GM21825 (cell line): Measurements from ENCODE around the gene FOXJ1.

Source experiments
- ATAC-seq: cut with Tn5 transposase; IDR thresholded peaks from one replicate; pipeline ENCODE4 v1.9.1; 2021; ENCODE audit warnings: mild to moderate bottlenecking, moderate library complexity; ENCODE audit not compliant: unreplicated experiment

The FOXJ1 gene

DNA sequence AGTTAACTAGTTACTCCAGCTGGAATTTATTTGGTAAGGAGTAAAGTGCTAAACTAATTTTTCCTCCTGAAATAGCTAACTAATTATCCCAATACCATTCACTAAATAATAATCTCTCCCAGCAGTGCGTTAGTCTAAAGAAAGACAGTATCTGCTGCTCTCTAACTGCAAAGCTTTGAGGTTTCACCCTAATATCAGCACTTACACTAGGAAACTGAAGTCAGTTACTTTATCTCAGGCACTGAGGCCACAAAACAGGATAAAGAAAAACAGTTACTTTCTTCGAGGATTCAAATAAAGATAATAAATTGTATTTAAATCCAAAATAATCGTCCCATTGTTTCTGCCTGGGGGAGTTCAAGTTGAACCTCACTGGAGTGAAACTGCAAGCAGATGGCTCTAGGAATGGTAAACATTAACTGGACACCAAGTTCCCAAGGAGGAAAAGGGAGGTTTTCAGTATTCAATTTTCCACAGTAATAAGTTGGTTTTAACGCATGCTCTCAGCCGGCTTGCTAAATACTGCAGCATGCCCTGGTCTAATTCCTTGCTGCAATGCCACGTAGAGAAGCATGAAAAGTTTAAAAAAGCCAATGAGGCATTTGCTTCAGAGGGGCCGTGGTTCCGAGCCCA, 20.0 kb upstream of the FOXJ1 start:
- no peak for ATAC-seq

- no peak for ATAC-seq
Observed at GRCh38 chr17:76159157-76159556, 18.1 kb upstream of the FOXJ1 start.

DNA sequence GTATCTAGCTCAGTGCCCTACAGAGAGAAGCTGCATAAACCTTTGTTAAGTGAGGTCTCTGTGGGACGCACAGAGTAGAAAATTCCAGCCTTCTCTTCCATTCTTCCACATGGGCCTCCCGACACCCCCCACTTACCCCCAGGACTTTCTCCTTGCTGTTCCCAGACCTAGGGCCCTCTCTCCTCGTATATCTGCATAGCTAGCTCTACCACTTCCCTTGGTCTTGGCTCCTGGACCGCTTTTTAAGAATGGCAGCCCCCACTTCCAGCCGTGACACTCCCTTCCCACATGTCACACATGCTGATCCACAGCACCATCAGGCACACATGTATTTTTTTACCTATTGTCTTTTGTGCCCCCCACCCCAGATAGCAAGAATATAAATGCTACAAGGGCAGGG, 16.7 kb upstream of the FOXJ1 start:
- no peak for ATAC-seq

DNA sequence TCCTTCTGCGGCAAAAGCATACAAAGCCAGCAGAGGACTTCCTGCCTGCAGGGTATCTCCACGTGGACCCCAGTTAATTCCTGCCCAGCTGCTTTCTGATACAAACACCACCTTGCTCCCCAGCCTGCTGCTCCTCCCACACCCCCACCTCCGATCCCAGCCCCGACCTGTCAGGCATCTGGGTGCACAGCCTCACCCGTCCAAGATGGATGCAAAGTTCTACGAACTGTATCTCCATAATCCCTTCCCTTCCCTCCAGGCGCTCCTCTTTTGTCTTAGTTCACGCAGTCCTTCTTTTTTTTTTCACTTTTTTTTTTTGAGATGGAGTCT, 15.6 kb upstream of the FOXJ1 start:
- no peak for ATAC-seq

DNA sequence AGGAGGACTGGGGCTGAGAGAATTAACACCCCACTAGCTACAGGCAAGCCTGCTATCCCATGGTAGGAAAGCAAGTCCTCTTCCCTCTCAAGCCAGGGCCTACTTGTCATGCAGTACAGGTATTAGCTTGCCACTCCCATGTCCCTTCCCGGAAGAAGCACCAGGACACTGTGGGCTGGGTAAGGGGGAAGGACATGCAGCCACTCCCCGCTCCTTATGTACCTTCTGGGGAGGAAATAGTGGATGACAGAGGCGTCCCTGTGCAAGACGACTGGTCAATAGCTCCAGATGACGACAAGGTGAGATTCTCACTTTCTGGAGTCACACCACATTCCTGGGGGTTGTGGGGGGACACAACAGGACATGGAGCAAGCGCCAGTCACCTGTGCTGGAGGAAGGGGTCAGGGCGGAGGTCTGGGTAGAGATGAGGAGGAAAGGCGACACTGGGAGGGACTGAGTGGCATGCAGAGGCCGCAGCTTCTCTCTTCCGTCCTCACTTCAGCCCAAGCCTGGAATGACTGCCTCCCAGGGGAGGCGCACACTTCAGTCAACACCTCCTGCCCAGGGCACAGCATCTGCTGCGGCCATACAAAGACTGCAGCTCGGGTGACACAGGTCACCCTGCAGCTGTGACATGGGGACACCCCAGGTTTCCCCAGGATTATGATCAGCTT, 15.1 kb upstream of the FOXJ1 start:
- ATAC-seq, result no peak

GRCh38 chr17:76154936-76155845, 14.1 kb upstream of the FOXJ1 start:
- no peak for ATAC-seq

- ATAC-seq, result no peak
Observed at GRCh38 chr17:76154292-76154691, 13.2 kb upstream of the FOXJ1 start.

GRCh38 chr17:76153640-76154039, 12.6 kb upstream of the FOXJ1 start:
- ATAC-seq, result no peak

DNA sequence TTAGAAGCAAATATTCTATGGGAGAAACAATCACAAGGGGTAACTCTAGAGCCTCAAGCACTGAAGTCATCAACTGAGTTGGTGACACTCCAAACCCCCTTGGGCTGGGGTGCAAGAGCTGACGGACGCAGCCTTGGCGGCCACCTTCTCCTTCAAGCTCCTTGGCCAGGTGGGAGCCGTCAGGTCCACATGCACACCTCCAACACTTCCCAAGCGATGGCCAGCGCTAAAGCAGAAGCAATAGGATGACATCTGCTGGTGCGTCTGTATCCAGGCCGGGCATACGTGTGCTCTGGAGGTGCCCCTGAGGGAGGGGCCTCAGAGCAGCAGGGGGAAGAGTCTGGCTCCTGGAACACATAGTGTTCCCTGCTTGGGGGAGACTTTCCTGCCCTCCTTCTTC, 12.2 kb upstream of the FOXJ1 start:
- no peak for ATAC-seq

DNA sequence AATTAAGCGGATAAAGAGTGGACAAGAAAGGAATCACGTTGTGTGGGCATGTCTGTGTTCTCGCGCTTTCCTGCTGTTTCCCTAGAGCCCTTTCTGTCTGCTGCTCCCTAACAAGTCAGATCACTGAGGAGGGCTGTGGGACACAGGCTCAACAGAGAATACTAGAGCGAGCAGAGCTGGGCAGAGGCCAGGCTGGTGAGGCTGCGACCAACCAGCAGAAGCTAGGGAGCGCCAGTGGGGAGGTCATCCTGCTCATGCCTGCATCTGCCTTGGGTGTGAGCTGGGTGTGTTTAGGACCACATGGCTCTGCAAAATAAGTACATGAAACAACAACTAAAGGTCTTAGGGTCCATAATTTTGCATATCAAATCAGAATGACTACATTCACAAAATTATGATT, 11.5 kb upstream of the FOXJ1 start:
- ATAC-seq, result no peak

GRCh38 chr17:76151896-76152454, 10.9 kb upstream of the FOXJ1 start:
- ATAC-seq, result no peak

DNA sequence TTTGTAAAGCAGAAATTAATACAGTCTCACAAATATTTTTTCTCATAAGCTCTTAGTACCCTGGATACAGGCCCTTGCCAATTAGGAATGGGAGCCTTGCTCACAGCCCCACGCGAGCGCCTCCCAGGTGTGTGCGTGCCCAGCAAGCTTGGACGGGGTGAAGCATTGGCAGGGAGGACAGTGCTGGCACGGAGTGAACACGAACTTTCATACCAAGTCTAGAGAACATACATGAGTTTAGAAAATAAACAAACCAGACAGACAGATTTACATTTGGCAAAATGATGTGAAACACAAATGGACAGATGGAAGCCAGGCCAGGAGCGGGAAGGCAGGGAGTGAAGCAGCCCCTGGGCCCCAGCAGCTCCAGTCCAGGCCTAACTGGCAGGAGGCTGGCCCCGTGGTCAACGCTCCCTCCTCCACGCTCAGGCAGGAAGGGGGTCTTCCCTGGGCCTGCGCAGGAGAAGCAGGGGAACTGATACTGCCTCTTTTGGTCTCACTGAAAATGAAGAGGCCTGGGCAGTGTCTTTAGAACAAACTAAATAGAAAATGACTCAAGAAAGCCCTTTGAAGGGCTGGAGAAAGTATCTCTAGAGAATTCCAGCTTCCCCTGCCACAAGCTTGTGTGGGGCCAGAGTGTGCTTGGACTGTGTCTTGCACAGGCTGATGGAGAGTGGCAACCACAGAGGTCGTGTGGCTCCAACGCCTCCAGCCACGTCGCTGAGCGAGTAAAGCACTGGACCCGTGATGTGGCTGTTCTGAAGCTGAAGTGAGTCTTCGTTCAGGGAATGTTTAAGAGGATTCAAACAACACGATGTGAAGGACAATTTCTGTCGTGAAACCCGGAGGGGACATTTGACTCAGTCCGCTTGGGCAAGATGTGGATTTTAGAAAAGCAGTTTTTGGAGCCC, 9.9 kb upstream of the FOXJ1 start:
- no peak for ATAC-seq

- no peak for ATAC-seq
Observed at GRCh38 chr17:76149214-76149613, 8.2 kb upstream of the FOXJ1 start.

GRCh38 chr17:76148015-76148326, 6.9 kb upstream of the FOXJ1 start:
- ATAC-seq, result no peak

GRCh38 chr17:76147211-76148014, 6.4 kb upstream of the FOXJ1 start:
- ATAC-seq, result no peak

- no peak for ATAC-seq
Observed at GRCh38 chr17:76146053-76146851, 5.2 kb upstream of the FOXJ1 start.

DNA sequence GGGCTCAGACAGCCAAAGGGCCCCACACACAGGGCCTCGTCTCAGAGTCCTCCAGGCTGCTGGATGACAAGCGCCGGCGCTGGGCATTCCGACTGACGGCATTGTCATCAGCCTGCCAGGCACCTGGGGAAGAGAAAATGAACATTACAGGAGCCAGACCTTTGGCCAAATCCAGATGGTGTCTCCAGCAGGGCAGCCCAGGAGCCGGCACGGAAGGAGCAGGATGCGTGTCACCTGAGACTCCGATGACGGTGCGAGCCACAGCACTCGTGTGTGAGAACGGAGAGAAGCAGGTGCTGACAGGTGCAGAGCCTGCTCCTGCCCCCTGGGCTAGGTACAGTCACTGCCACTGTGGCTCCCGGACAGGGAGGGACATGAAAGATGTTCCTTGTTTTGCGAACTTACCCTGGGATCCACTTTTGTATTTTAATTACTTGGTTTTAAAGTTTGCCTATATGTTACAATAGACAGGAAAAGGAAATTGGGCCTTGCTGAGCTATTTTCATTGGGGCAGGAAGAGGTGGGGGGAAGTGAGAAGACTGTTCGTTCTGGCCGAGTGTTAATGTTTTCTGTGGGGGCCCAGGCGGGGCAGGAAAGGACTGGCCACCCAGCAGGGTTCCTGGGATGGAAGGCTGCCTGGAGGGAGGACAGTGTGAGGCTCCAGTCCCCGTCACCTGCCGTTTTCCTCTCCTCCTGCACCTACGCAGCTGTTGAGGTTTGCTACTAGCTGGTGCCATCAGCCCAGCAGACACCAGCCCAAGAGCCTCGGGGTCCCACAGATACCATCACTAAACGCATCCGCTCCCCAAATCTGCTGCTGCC, 4.4 kb upstream of the FOXJ1 start:
- no peak for ATAC-seq

DNA sequence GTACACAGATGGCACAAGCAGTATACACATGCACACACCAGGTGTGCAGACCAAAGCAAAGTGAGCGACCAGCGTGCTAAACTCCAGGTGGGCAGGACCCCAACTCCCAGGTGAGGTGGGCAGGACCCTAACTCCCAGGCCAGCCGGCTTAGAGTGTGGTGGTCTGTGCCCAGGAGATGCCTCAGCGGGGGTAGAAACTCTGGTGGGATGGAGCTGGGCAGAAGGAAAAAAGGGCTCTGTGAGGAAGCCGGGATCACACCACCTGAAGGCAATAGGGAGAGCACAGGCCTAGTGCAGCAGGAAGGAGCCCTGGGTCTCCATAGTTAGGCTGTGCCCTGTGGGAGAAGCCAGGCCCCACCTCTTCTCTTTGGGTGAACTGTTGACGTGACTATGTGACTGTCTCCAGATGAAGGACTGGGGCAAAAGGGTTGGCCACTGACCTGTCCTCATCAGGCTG, 1.6 kb upstream of the FOXJ1 start:
- no peak for ATAC-seq
